K562 (cell line): Measurements from ENCODE around the gene IL18RAP. TPM values are rescaled to one million over a fixed set of nuclear protein-coding genes. Genes with fewer than 3 reads are reported as not detected.

Source experiments
- FOXA3 ChIP-seq, 2 experiments: fragments of 450-650 bp in 1 of 2; sonication (generic) in 1 of 2; formaldehyde crosslinking; IDR thresholded peaks in 1 of 2; conservative IDR thresholded peaks in 1 of 2; 2 replicates each; pipeline versions ENCODE4 v1.4.0 to v1.8.0; 2020 to 2022; ENCODE audit warnings: mild to moderate bottlenecking in 2 of 2, missing genetic modification reagents in 1 of 2
- JUN ChIP-seq, 2 experiments: sonication (generic) in 1 of 2; formaldehyde crosslinking in 1 of 2; IDR thresholded peaks; 2 replicates each; pipeline versions ENCODE4 v1.6.1 to v1.8.0; 2012 to 2022; ENCODE audit warnings: borderline replicate concordance in 2 of 2, mild to moderate bottlenecking in 2 of 2, improper control_type of control experiment in 1 of 2, low read depth in 1 of 2, low read length in 1 of 2, missing genetic modification reagents in 1 of 2
- KLF16 ChIP-seq: IDR thresholded peaks from 2 replicates; pipeline ENCODE4 v1.6.1; 2016; ENCODE audit warnings: antibody characterized with exemption
- MCM3 ChIP-seq: fragments of 450-650 bp; IDR thresholded peaks from 2 replicates; pipeline ENCODE4 v1.6.1; 2016
- NFATC3 ChIP-seq: fragments of 450-650 bp; IDR thresholded peaks from 2 replicates; pipeline ENCODE4 v1.6.1; 2017; ENCODE audit warnings: mild to moderate bottlenecking
- NFE2L1 ChIP-seq: fragments of 450-650 bp; IDR thresholded peaks from 2 replicates; pipeline ENCODE4 v1.6.1; 2016; ENCODE audit warnings: missing genetic modification characterization, low read depth, mild to moderate bottlenecking, missing compliant biosample characterization, moderate library complexity, borderline replicate concordance
- STAT5B ChIP-seq: fragments of 250-450 bp; sonication (Bioruptor Pico); IDR thresholded peaks from 2 replicates; pipeline ENCODE4 v1.8.0; 2021; ENCODE audit warnings: mild to moderate bottlenecking, inconsistent platforms
- ZFP36 ChIP-seq: fragments of 150-350 bp; IDR thresholded peaks from 2 replicates; pipeline ENCODE4 v1.6.1; 2018; ENCODE audit warnings: low read length, low read depth; ENCODE audit not compliant: partially characterized antibody
- ZNF175 ChIP-seq: fragments of 200-800 bp; sonication (Bioruptor generic); IDR thresholded peaks from 2 replicates; pipeline ENCODE4 v1.6.1; 2016; ENCODE audit warnings: low read depth, mild to moderate bottlenecking, missing genetic modification characterization, missing compliant biosample characterization
- ZNF274 ChIP-seq: IDR thresholded peaks from 2 replicates; pipeline ENCODE4 v1.6.1; 2011; ENCODE audit warnings: low read depth, mild to moderate bottlenecking, low read length, moderate library complexity, borderline replicate concordance
- polyA plus RNA-seq, 8 experiments: library from polyadenylated mRNA; depleted of rRNA in 4 of 8; stranded (reverse) in 5 of 8; unstranded in 3 of 8; fragments of >200 nt; fragmentation: Nextera tagmentation in 2 of 8; fragmentation: Illumina TruSeq in 1 of 8; extraction: Ambion mirVana in 2 of 8; extraction: Trizol in 1 of 8; gene quantifications; 2 replicates each; pipeline versions ENCODE4 v1.2.1 to v1.2.3, GENCODE V29; 2011 to 2014; ENCODE audit warnings: inconsistent platforms in 1 of 8, missing spikeins in 1 of 8
- total RNA-seq, 7 experiments: library from RNA; depleted of rRNA in 6 of 7; stranded (reverse); fragments of >200 nt in 6 of 7; fragmentation: Illumina TruSeq in 2 of 7; extraction: Trizol in 2 of 7; gene quantifications; 2 replicates each; pipeline versions ENCODE4 v1.2.1 to v1.2.3, GENCODE V29; 2011 to 2021; ENCODE audit warnings: low replicate concordance in 1 of 7
- TF ChIP-seq, protein P1 (sequence below): sonication (generic); formaldehyde crosslinking; IDR thresholded peaks from 2 replicates; pipeline ENCODE4 v1.8.1; 2023; ENCODE audit warnings: mild to moderate bottlenecking, missing genetic modification reagents
- TF ChIP-seq, protein P2 (sequence below): fragments of 250-450 bp; sonication (Bioruptor Pico); IDR thresholded peaks from 2 replicates; pipeline ENCODE4 v1.8.0; 2022; ENCODE audit warnings: inconsistent platforms, mild to moderate bottlenecking, moderate library complexity, borderline replicate concordance
- TF ChIP-seq, protein P3 (sequence below): IDR thresholded peaks from 2 replicates; pipeline ENCODE4 v1.6.1; 2012; ENCODE audit warnings: low read depth, low read length, improper control_type of control experiment, borderline replicate concordance
- TF ChIP-seq, protein P4 (sequence below): fragments of 450-650 bp; formaldehyde crosslinking; IDR thresholded peaks from 2 replicates; pipeline ENCODE4 v1.4.0; 2020; ENCODE audit warnings: mild to moderate bottlenecking, moderate library complexity
- TF ChIP-seq, protein P5 (sequence below), 2 experiments: fragments of 450-650 bp; IDR thresholded peaks; 2 replicates each; pipeline ENCODE4 v1.6.1; 2018; ENCODE audit warnings: mild to moderate bottlenecking in 2 of 2, low read depth in 1 of 2; ENCODE audit not compliant: partially characterized antibody in 2 of 2

The IL18RAP gene
- total and polyA plus RNA-seq, 9 of the 15 experiments (the other 6 are each of a cell fraction or from before 2014, with no cell fraction given) = 1.1 to 20.5 (median 5.8) TPM

DNA sequence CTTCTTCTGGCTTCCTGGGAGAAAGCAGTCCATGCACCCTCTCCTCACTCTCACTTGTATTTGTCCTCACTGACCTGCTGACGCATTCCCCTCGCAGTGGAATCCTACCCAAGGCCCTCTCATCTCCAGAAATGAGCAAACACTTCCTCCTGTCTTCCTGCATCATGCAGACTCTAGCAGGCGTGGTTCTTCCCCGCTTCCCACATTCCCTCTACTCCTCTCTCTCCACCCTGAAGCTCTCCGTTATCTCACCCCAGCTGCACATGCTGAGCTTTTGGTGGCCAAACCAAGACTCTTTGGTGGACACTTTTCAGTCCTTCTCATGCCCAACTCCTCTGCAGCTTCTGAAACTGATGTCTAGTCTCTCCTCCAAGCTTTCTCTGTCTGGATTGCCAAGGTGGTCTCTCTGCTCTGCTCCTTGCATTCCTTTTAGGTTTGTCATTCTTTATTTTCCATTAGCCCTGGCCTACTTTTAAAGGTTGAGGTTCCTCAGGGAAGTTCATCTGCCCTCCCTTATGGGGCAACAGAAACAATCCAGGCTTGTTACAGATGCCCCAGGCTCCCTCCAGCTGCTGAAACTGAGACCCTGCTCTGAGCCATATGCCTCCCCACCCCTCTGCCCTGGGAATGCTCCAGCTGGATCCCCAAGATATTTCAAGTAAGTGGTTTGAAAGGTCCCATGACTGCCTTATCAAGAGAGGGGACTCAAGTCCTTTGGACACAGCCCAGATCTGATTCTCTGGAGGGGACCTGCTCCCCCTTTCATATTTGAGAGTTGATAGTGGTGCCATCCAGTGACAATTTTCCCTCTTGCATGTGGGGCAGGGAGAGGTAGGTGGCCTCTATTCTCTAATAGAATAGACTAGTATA is 835 bp upstream of the IL18RAP start (continued):
- TF ChIP-seq, protein P1, sequence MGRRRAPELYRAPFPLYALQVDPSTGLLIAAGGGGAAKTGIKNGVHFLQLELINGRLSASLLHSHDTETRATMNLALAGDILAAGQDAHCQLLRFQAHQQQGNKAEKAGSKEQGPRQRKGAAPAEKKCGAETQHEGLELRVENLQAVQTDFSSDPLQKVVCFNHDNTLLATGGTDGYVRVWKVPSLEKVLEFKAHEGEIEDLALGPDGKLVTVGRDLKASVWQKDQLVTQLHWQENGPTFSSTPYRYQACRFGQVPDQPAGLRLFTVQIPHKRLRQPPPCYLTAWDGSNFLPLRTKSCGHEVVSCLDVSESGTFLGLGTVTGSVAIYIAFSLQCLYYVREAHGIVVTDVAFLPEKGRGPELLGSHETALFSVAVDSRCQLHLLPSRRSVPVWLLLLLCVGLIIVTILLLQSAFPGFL = no peak
- peak; percentile 78; the same call in 1 of the 2 replicates for TF ChIP-seq KLF16
- TF ChIP-seq ZNF274 = no peak
- TF ChIP-seq NFATC3 = no peak
- TF ChIP-seq, protein P2, sequence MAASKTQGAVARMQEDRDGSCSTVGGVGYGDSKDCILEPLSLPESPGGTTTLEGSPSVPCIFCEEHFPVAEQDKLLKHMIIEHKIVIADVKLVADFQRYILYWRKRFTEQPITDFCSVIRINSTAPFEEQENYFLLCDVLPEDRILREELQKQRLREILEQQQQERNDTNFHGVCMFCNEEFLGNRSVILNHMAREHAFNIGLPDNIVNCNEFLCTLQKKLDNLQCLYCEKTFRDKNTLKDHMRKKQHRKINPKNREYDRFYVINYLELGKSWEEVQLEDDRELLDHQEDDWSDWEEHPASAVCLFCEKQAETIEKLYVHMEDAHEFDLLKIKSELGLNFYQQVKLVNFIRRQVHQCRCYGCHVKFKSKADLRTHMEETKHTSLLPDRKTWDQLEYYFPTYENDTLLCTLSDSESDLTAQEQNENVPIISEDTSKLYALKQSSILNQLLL (CRISPR knock-in tag) = no peak
- TF ChIP-seq, protein P3, sequence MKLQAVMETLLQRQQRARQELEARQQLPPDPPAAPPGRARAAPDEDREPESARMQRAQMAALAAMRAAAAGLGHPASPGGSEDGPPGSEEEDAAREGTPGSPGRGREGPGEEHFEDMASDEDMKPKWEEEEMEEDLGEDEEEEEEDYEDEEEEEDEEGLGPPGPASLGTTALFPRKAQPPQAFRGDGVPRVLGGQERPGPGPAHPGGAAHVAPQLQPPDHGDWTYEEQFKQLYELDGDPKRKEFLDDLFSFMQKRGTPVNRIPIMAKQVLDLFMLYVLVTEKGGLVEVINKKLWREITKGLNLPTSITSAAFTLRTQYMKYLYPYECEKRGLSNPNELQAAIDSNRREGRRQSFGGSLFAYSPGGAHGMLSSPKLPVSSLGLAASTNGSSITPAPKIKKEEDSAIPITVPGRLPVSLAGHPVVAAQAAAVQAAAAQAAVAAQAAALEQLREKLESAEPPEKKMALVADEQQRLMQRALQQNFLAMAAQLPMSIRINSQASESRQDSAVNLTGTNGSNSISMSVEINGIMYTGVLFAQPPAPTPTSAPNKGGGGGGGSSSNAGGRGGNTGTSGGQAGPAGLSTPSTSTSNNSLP = no peak
- peak; percentile 67 for TF ChIP-seq ZNF175 (CRISPR knock-in tag)
- no peak for TF ChIP-seq MCM3
- no peak for TF ChIP-seq STAT5B (CRISPR knock-in tag)
- TF ChIP-seq, protein P4, sequence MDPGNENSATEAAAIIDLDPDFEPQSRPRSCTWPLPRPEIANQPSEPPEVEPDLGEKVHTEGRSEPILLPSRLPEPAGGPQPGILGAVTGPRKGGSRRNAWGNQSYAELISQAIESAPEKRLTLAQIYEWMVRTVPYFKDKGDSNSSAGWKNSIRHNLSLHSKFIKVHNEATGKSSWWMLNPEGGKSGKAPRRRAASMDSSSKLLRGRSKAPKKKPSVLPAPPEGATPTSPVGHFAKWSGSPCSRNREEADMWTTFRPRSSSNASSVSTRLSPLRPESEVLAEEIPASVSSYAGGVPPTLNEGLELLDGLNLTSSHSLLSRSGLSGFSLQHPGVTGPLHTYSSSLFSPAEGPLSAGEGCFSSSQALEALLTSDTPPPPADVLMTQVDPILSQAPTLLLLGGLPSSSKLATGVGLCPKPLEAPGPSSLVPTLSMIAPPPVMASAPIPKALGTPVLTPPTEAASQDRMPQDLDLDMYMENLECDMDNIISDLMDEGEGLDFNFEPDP (CRISPR knock-in tag) = no peak
- TF ChIP-seq FOXA3 (CRISPR knock-in tag; conservative IDR thresholded peaks at IDR 0.05 in 1 of 2, IDR thresholded peaks at IDR 0.05 in 1 of 2) = no peak
- TF ChIP-seq JUN (IDR thresholded peaks at IDR 0.05; ENCODE audit: borderline replicate concordance, low read depth, low read length) = no peak
- no peak for TF ChIP-seq JUN (CRISPR knock-in tag; IDR thresholded peaks at IDR 0.05; ENCODE audit: borderline replicate concordance)
- TF ChIP-seq NFE2L1 = no peak
- TF ChIP-seq, protein P5, sequence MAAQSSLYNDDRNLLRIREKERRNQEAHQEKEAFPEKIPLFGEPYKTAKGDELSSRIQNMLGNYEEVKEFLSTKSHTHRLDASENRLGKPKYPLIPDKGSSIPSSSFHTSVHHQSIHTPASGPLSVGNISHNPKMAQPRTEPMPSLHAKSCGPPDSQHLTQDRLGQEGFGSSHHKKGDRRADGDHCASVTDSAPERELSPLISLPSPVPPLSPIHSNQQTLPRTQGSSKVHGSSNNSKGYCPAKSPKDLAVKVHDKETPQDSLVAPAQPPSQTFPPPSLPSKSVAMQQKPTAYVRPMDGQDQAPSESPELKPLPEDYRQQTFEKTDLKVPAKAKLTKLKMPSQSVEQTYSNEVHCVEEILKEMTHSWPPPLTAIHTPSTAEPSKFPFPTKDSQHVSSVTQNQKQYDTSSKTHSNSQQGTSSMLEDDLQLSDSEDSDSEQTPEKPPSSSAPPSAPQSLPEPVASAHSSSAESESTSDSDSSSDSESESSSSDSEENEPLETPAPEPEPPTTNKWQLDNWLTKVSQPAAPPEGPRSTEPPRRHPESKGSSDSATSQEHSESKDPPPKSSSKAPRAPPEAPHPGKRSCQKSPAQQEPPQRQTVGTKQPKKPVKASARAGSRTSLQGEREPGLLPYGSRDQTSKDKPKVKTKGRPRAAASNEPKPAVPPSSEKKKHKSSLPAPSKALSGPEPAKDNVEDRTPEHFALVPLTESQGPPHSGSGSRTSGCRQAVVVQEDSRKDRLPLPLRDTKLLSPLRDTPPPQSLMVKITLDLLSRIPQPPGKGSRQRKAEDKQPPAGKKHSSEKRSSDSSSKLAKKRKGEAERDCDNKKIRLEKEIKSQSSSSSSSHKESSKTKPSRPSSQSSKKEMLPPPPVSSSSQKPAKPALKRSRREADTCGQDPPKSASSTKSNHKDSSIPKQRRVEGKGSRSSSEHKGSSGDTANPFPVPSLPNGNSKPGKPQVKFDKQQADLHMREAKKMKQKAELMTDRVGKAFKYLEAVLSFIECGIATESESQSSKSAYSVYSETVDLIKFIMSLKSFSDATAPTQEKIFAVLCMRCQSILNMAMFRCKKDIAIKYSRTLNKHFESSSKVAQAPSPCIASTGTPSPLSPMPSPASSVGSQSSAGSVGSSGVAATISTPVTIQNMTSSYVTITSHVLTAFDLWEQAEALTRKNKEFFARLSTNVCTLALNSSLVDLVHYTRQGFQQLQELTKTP (IDR thresholded peaks at IDR 0.05; ENCODE audit: low read depth in 1 of 2, partially characterized antibody in 2 of 2) = peak in 1 of 2 experiments; percentile 32
- peak; percentile 40 for TF ChIP-seq ZFP36
